Right lobe of liver (tissue), 4 donors: ENCODE results near the gene GJC2.

ENCODE experiments used
- CTCF ChIP-seq, 4 donors: fragments of 200-600 bp in 3 of 4; fragments of 450-650 bp in 1 of 4; IDR thresholded peaks; one replicate each; pipeline versions ENCODE4 v1.5.1 to v1.8.0; 2016 to 2022; ENCODE audit warnings: antibody characterized with exemption in 4 of 4, mild to moderate bottlenecking in 2 of 4
- POLR2A ChIP-seq: fragments of 450-650 bp; IDR thresholded peaks from one replicate; pipeline ENCODE4 v1.6.1; 2017; ENCODE audit warnings: antibody characterized with exemption, mild to moderate bottlenecking
- donor health status: DM: no; HTN: no; CAD: no.
- donor health status: DM: no; HTN: no; CAD: no.
- donor health status: DM: no; HTN: yes; CAD: no.

GRCh38 chr1:228204958-228205357 is 55.2 kb downstream of the GJC2 start:
- TF ChIP-seq CTCF (IDR thresholded peaks at IDR 0.05) (no peak), POLR2A (no peak)
